Measurements from ENCODE around the gene SCPEP1.

Gene SCPEP1

DNA sequence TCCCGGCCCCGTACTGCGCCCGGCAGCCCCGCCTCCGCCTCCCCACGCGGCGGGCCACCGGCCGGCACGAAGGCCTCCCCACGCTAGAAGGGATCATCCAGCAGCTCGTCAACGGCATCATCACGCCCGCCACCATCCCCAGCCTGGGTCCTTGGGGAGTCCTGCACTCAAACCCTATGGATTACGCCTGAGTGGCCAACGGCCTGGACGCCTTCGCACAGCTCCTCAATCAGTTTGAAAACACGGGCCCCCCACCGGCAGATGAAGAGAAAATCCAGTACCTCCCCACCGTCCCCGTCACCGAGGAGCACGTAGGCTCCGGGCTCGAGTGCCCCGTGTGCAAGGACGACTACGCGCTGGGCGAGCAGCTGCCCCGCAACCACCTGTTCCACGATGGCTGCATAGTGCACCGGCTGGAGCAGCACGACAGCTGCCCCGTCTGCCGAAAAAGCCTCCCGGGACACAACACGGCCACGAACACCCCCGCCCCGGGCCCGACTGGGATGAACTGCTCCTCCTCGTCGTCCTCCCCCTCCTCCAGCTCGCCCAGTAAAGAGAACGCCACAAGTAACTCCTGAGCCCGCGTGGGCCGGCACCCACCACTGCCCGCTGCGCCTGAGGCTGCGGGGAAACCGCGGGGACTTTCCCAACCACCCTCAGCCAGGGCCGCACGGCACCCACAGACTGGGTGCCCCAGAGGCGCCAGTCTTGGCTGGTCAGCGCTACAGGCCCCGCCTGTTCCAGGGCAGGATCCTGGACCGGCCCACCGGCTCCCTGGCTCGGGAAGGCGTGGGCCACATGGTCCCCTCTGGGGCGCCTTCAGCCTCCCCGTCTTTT lies 68.2 kb downstream of the SCPEP1 start:
- DNase-seq = no peak

GRCh38 chr17:57046749-57047148 lies 68.8 kb downstream of the SCPEP1 start:
- no peak for DNase-seq

DNA sequence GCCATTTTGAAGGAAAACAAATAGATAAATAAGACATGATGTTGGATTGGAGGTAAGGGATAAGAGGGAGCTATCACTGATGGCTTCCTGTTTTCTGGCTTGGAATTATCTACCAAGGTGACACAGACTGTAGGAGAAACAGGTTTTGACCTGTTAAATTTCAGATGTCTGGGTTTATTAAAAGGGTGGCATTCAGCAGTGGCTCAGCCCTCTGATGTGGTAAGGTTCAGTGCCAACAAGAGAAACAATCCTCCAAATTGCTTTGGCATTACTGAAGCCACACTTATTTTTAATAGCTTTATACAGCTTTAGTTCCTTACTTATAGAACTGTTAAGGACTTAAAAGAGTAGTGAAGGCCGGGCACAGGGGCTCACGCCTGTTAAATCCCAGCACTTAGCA lies 70.2 kb downstream of the SCPEP1 start:
- DNase-seq = no peak

- no peak for DNase-seq
These were observed 72.4 kb downstream of the SCPEP1 start for GRCh38 chr17:57050306-57050705.

GRCh38 chr17:57051886-57052361 lies 74.0 kb downstream of the SCPEP1 start:
- DNase-seq = no peak
